Adrenal gland (tissue), 5 donors: ENCODE data around the gene LDLRAD2.

Experiments used
- CTCF ChIP-seq, 6 experiments: fragments of 450-650 bp in 4 of 6; fragments of 200-600 bp in 2 of 6; sonication (generic) in 1 of 6; IDR thresholded peaks; 1 replicate in 5 of 6; 2 replicates in 1 of 6; pipeline versions ENCODE4 v1.5.1 to v1.8.0; 2016 to 2021; ENCODE audit warnings: antibody characterized with exemption in 6 of 6, mild to moderate bottlenecking in 2 of 6, moderate library complexity in 1 of 6
- POLR2A ChIP-seq, 2 donors: fragments of 450-650 bp; IDR thresholded peaks; one replicate each; pipeline ENCODE4 v1.6.1; 2017; ENCODE audit warnings: antibody characterized with exemption in 2 of 2, mild to moderate bottlenecking in 2 of 2, moderate library complexity in 1 of 2
- donor health status: DM: no; HTN: no; CAD: no.

GRCh38 chr1:21855257-21856096 is 43.4 kb downstream of the LDLRAD2 start:
- TF ChIP-seq CTCF (IDR thresholded peaks at IDR 0.05): no peak
- TF ChIP-seq POLR2A (IDR thresholded peaks at IDR 0.05): no peak
